ENCODE measurements around the gene DEPP1. TPM values are rescaled to one million over a fixed set of nuclear protein-coding genes. Genes with fewer than 3 reads are reported as not detected.

The DEPP1 gene
- total and polyA plus RNA-seq, 2 of the 13 experiments (the other 11 are each of a cell fraction or from before 2014, with no cell fraction given) = 14.8 to 270 TPM

GRCh38 chr10:45004661-45005060 lies 26.1 kb upstream of the DEPP1 start:
- H3K4me3 ChIP-seq (replicated peaks in 1 of 3; ENCODE audit: insufficient read depth in 1 of 3, low read depth in 2 of 3, low read length in 3 of 3) = no peak overlapping the region
- no peak overlapping the region for H2AFZ ChIP-seq (ENCODE audit: low read length)
- POLR2A ChIA-PET = interaction anchor here (1.5 to 6.3 kb wide), 4 partner anchors 9 to 26 kb away, joined by 3 to 119 read pairs (median 26); partner anchors contain the start of gene DEPP1
- H3K27ac ChIP-seq (ENCODE audit: extremely low read length, insufficient read depth, low read length) = no peak overlapping the region
- H4K20me1 ChIP-seq (ENCODE audit: insufficient read depth, low read length) = no peaks in the 10 kb centered on the region
- WGBS (ENCODE audit: low lambda C conversion rate) = 24% methylated on average over 3 of the region's 3 CpGs
- H3K27me3 ChIP-seq (ENCODE audit: control insufficient read depth in 1 of 2, insufficient read depth in 2 of 2, low read length in 2 of 2) = no peaks in the 10 kb centered on the region
- H3K79me2 ChIP-seq (ENCODE audit: insufficient read depth, low read length) = no peaks in the 10 kb centered on the region
- H3K36me3 ChIP-seq (replicated peaks in 1 of 2; ENCODE audit: control insufficient read depth in 1 of 2, insufficient read depth in 2 of 2, low read length in 2 of 2) = no peaks in the 10 kb centered on the region
- H3K4me2 ChIP-seq (ENCODE audit: low read depth, low read length) = peak overlapping the region; percentile 44
- CTCF ChIA-PET (ENCODE audit: low intra/inter-chr PET ratio, low total read pairs) = no interaction called here
- DNase-seq (ENCODE audit: low spot score) = peak; percentile 55
- peak; percentile 53 for ATAC-seq
- no TSS peak for BruUV-seq (replicated peaks)
- H3K9ac ChIP-seq (ENCODE audit: insufficient read depth, low read depth, low read length) = no peak overlapping the region
- H3K4me1 ChIP-seq (ENCODE audit: insufficient read depth, low read length) = peaks cover 78% of the 10 kb centered on the region
- in situ Hi-C loops (cut with HindIII; ENCODE audit: extremely low pct_ligation_motif_present, low pct_unique_long_range_greater_than_20kb) (loop anchor here (25.0 kb wide), 2 partner anchors 233 to 433 kb away; no protein-coding TSS in a partner anchor), intact Hi-C loops (cut with micrococcal nuclease; ENCODE audit: unreplicated experiment) (loop anchor here (10.0 kb wide), 1 partner anchor 440 kb away; no protein-coding TSS in a partner anchor)
- no peak for FAIRE-seq
- no peaks in the 10 kb centered on the region for H3K9me3 ChIP-seq (ENCODE audit: low read length)
- TF ChIP-seq EP300 (IDR thresholded peaks at IDR 0.05; ENCODE audit: low read depth in 2 of 2, low read length in 2 of 2) = peak in 1 of 2 experiments; percentile 32; a peak in 1 of 4 replicates
- TF ChIP-seq EP300 (CRISPR knock-in tag; IDR thresholded peaks at IDR 0.05; ENCODE audit: borderline replicate concordance) = no peak
- TF ChIP-seq TAF15 (IDR thresholded peaks at IDR 0.05; ENCODE audit: low read depth, low read length, poor library complexity, severe bottlenecking) = no peak
- TF ChIP-seq ZNF788 (CRISPR knock-in tag; IDR thresholded peaks at IDR 0.05; ENCODE audit: borderline replicate concordance) = no peak
- TF ChIP-seq ZNF652 (CRISPR knock-in tag; IDR thresholded peaks at IDR 0.05; ENCODE audit: borderline replicate concordance, low read depth) = 0 out of 2 replicates have a peak, but pooled peaks have one; percentile 80
- no peak for TF ChIP-seq KLF9 (CRISPR knock-in tag; IDR thresholded peaks at IDR 0.05; ENCODE audit: low read depth)
- TF ChIP-seq ZNF7 (CRISPR knock-in tag; IDR thresholded peaks at IDR 0.05) = no peak
- TF ChIP-seq ZNF326 (CRISPR knock-in tag; IDR thresholded peaks at IDR 0.05; ENCODE audit: borderline replicate concordance) = no peak
- TF ChIP-seq ZNF609 (CRISPR knock-in tag; IDR thresholded peaks at IDR 0.05; ENCODE audit: borderline replicate concordance) = no peak
- TF ChIP-seq GATAD2A (CRISPR knock-in tag; IDR thresholded peaks at IDR 0.05) = peak; percentile 56
- no peak for TF ChIP-seq TRAFD1 (CRISPR knock-in tag; IDR thresholded peaks at IDR 0.05; ENCODE audit: borderline replicate concordance)
- TF ChIP-seq SOX5 (CRISPR knock-in tag; IDR thresholded peaks at IDR 0.05; ENCODE audit: borderline replicate concordance) = peak; percentile 14; the same call in 1 of the 2 replicates
- TF ChIP-seq ETV6 (CRISPR knock-in tag; conservative IDR thresholded peaks at IDR 0.05) = no peak
- TF ChIP-seq ZNF225 (CRISPR knock-in tag; IDR thresholded peaks at IDR 0.05) = no peak
- TF ChIP-seq ZNF362 (CRISPR knock-in tag; IDR thresholded peaks at IDR 0.05; ENCODE audit: borderline replicate concordance) = no peak
- 0 out of 2 replicates have a peak, but pooled peaks have one; percentile 14 for TF ChIP-seq FOXJ3 (CRISPR knock-in tag; IDR thresholded peaks at IDR 0.05; ENCODE audit: borderline replicate concordance)
- peak; percentile 84 for TF ChIP-seq RXRB (CRISPR knock-in tag; IDR thresholded peaks at IDR 0.05; ENCODE audit: borderline replicate concordance)
- TF ChIP-seq YEATS2 (CRISPR knock-in tag; IDR thresholded peaks at IDR 0.05; ENCODE audit: borderline replicate concordance) = no peak
